ENCODE measurements around the gene NINJ2.

DNA sequence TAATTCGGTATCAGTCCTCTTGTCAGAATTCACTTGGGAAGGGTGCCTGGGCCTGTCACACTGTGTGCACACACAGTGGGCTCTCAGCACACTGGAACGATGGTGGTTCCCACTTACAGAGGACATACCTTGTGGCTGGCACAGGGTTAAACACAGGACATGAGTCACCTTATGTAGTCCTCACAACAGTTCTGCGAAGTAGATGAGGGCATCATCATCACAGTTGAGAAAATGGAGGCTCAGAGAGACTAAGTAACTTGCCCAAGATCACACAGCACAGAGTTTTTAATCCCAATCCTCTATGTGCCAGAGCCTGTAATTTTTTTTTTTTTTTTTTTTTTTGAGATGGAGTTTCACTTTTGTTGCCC, 90.7 kb downstream of the NINJ2 start:
- TF ChIP-seq, protein P1, sequence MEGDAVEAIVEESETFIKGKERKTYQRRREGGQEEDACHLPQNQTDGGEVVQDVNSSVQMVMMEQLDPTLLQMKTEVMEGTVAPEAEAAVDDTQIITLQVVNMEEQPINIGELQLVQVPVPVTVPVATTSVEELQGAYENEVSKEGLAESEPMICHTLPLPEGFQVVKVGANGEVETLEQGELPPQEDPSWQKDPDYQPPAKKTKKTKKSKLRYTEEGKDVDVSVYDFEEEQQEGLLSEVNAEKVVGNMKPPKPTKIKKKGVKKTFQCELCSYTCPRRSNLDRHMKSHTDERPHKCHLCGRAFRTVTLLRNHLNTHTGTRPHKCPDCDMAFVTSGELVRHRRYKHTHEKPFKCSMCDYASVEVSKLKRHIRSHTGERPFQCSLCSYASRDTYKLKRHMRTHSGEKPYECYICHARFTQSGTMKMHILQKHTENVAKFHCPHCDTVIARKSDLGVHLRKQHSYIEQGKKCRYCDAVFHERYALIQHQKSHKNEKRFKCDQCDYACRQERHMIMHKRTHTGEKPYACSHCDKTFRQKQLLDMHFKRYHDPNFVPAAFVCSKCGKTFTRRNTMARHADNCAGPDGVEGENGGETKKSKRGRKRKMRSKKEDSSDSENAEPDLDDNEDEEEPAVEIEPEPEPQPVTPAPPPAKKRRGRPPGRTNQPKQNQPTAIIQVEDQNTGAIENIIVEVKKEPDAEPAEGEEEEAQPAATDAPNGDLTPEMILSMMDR (IDR thresholded peaks at IDR 0.05), result no peak
- no peak for TF ChIP-seq POLR2A (IDR thresholded peaks at IDR 0.05)
